B cell (primary cell): ENCODE results near the gene SMARCD1. TPM values are rescaled to one million over a fixed set of nuclear protein-coding genes. Genes with fewer than 3 reads are reported as not detected.
A peak's percentile ranks its signal among the peaks of the same experiment; 100 is the strongest.

ENCODE experiments used
- ATAC-seq: fragments of 200-7000 bp; cut with Tn5 transposase; one replicate; pipeline ENCODE4 v1.10.0; 2021; ENCODE audit warnings: low read depth, mild to moderate bottlenecking, moderate number of reproducible peaks, moderate library complexity
- CTCF ChIA-PET: fragments of 350-600 bp; sonication (Branson Sonifier 250); formaldehyde crosslinking; loops from one replicate; lab custom pipeline; 2021; ENCODE audit warnings: antibody characterized with exemption, inconsistent platforms; lab: Charles Lee
- POLR2A ChIA-PET: fragments of 350-600 bp; sonication (Branson Sonifier 250); formaldehyde crosslinking; loops from one replicate; lab custom pipeline; 2021; ENCODE audit warnings: antibody characterized with exemption; lab: Charles Lee
- DNase-seq: peaks from one replicate; pipeline ENCODE4 v3.0.0; 2013
- H2AFZ ChIP-seq: 2 replicates; pipeline ENCODE4 v1.6.1; 2012; ENCODE audit warnings: mild to moderate bottlenecking, low read depth, low read length; ENCODE audit not compliant: insufficient read depth, poor library complexity, severe bottlenecking
- H3K27ac ChIP-seq, 2 donors: 1 replicate in 1 of 2; 2 replicates in 1 of 2; pipeline ENCODE4 v1.5.1; 2012 to 2013; ENCODE audit warnings: low read length in 2 of 2, mild to moderate bottlenecking in 2 of 2, moderate library complexity in 1 of 2
- H3K27me3 ChIP-seq, 4 experiments: fragments of 200-600 bp in 1 of 4; sonication (generic) in 1 of 4; replicated peaks in 1 of 4; 1 replicate in 2 of 4; 2 replicates in 2 of 4; pipeline versions ENCODE4 v1.6.1 to v1.7.0; 2013 to 2016; ENCODE audit warnings: low read length in 3 of 4, mild to moderate bottlenecking in 2 of 4, mixed read lengths in 1 of 4, moderate library complexity in 1 of 4; ENCODE audit not compliant: insufficient read depth in 4 of 4, control insufficient read depth in 3 of 4; ENCODE audit errors: control extremely low read depth in 1 of 4
- H3K36me3 ChIP-seq, 2 experiments: replicated peaks in 1 of 2; 1 replicate in 1 of 2; 2 replicates in 1 of 2; pipeline versions ENCODE4 v1.6.1 to v1.7.1; 2013; ENCODE audit warnings: low read length in 1 of 2; ENCODE audit not compliant: insufficient read depth in 2 of 2, control insufficient read depth in 1 of 2; ENCODE audit errors: control extremely low read depth in 1 of 2, extremely low read depth in 1 of 2
- H3K4me1 ChIP-seq, 2 donors: fragments of 200-600 bp in 1 of 2; sonication (generic) in 1 of 2; 1 replicate in 1 of 2; 2 replicates in 1 of 2; pipeline versions ENCODE4 v1.5.1 to v1.6.1; 2013 to 2017; ENCODE audit warnings: low read length in 2 of 2; ENCODE audit not compliant: control insufficient read depth in 2 of 2, insufficient read depth in 2 of 2
- H3K4me2 ChIP-seq: replicated peaks from 2 replicates; pipeline ENCODE3; 2012; ENCODE audit warnings: mild to moderate bottlenecking, low read depth, low read length; ENCODE audit not compliant: poor library complexity, severe bottlenecking
- H3K4me3 ChIP-seq, 5 experiments: fragments of 200-600 bp in 1 of 5; sonication (generic) in 1 of 5; 1 replicate in 3 of 5; 2 replicates in 2 of 5; pipeline versions ENCODE4 v1.5.1 to v1.7.0; 2011 to 2016; ENCODE audit warnings: low read length in 4 of 5, mild to moderate bottlenecking in 4 of 5, low read depth in 2 of 5, control low read depth in 1 of 5, moderate library complexity in 1 of 5; ENCODE audit not compliant: insufficient read depth in 1 of 5; ENCODE audit errors: control extremely low read depth in 1 of 5, extremely low read depth in 1 of 5
- H3K79me2 ChIP-seq: fragments of 200-600 bp; sonication (generic); one replicate; pipeline ENCODE4 v1.6.0; 2016; ENCODE audit warnings: low read length; ENCODE audit not compliant: control insufficient read depth, insufficient read depth
- H3K9ac ChIP-seq: fragments of 200-600 bp; sonication (generic); 2 replicates; pipeline ENCODE4 v1.6.1; 2017; ENCODE audit warnings: mild to moderate bottlenecking, low read length, moderate library complexity
- H3K9me3 ChIP-seq, 3 donors: one replicate each; pipeline versions ENCODE4 v1.6.1 to v1.7.1; 2013; ENCODE audit warnings: low read length in 2 of 3; ENCODE audit not compliant: control insufficient read depth in 2 of 3, insufficient read depth in 1 of 3; ENCODE audit errors: control extremely low read depth in 1 of 3
- H4K20me1 ChIP-seq: 2 replicates; pipeline ENCODE4 v1.6.0; 2012; ENCODE audit warnings: mild to moderate bottlenecking, low read length; ENCODE audit not compliant: insufficient read depth, control insufficient read depth, poor library complexity, severe bottlenecking
- H3K27ac Mint-ChIP-seq: one replicate; pipeline ENCODE4 v1.8.0; 2021; ENCODE audit warnings: mixed read lengths
- H3K27me3 Mint-ChIP-seq: one replicate; pipeline ENCODE4 v1.8.0; 2021; ENCODE audit warnings: mixed read lengths
- H3K4me1 Mint-ChIP-seq: one replicate; pipeline ENCODE4 v1.8.0; 2021; ENCODE audit warnings: mixed read lengths
- H3K4me3 Mint-ChIP-seq: one replicate; pipeline ENCODE4 v1.8.0; 2021; ENCODE audit warnings: mixed read lengths
- H3K9me3 Mint-ChIP-seq: one replicate; pipeline ENCODE4 v1.8.0; 2022; ENCODE audit warnings: mixed read lengths; ENCODE audit not compliant: insufficient read depth
- CTCF ChIP-seq: fragments of 200-600 bp; IDR thresholded peaks from one replicate; pipeline ENCODE4 v1.8.0; 2022; ENCODE audit warnings: antibody characterized with exemption, mild to moderate bottlenecking
- EZH2 ChIP-seq: IDR thresholded peaks from 2 replicates; pipeline ENCODE4 v1.6.1; 2012; ENCODE audit warnings: borderline replicate concordance, low read depth, mild to moderate bottlenecking, moderate library complexity, low read length; ENCODE audit not compliant: insufficient read depth, poor library complexity, severe bottlenecking
- WGBS: methylation state at CpG from one replicate; pipeline ENCODE4 v1.1.5; 2013; ENCODE audit warnings: missing lambda C conversion rate; ENCODE audit not compliant: insufficient coverage; 5-methylcytosine and 5-hydroxymethylcytosine counted together
- intact Hi-C: fragments of 100-400 bp; cut with micrococcal nuclease; formaldehyde crosslinking; loops from one replicate; pipeline ENCODE4 v1.10.0; 2022
- polyA plus RNA-seq: library from polyadenylated mRNA; depleted of rRNA; stranded (reverse); fragments of >200 nt; gene quantifications from 2 replicates; pipeline ENCODE4 v1.2.3, GENCODE V29; 2012
- total RNA-seq, 2 donors: library from RNA; stranded (reverse); fragments of 120-200 nt in 1 of 2; gene quantifications; 1 replicate in 1 of 2; 2 replicates in 1 of 2; pipeline versions ENCODE4 v1.2.3 to v1.2.4, GENCODE V29; 2013 to 2022

The SMARCD1 gene
- total and polyA plus RNA-seq, 2 donors (not counting 1 experiment from before 2014, with no cell fraction given), result 67.8 to 101 TPM

GRCh38 chr12:50104417-50105366 is 19.6 kb downstream of the SMARCD1 start:
- Histone ChIP-seq H3K27ac (no peak overlapping the region), H3K4me1 (peaks cover 7 to 19% of the 10 kb centered on the region in 2 donors), H2AFZ (no peak overlapping the region), H3K9ac (no peak overlapping the region), H3K4me2 (no peak overlapping the region), H3K27me3 (no peaks in the 10 kb centered on the region), H4K20me1 (no peaks in the 10 kb centered on the region), H3K9me3 (no peaks in the 10 kb centered on the region), H3K4me3 (no peak overlapping the region), H3K79me2 (peaks cover 15% of the 10 kb centered on the region), H3K36me3 (peaks cover 0 to 28% of the 10 kb centered on the region in 2 experiments)
- ChIA-PET POLR2A (interaction anchor here (1.3 kb wide), 1 partner anchor 20 kb away, joined by 3 read pairs; the partner anchor contains the start of gene SMARCD1), CTCF (interaction anchor here (14.8 kb wide), 1 partner anchor 15 kb away, joined by 343 read pairs; the partner anchor contains the start of gene SMARCD1)
- no peak for DNase-seq
- Mint-ChIP-seq H3K27ac (no peak overlapping the region), H3K9me3 (no peaks in the 10 kb centered on the region), H3K27me3 (no peaks in the 10 kb centered on the region), H3K4me3 (no peak overlapping the region), H3K4me1 (peaks cover 14% of the 10 kb centered on the region)
- intact Hi-C loops, result no loop called here
- TF ChIP-seq CTCF, result no peak
- TF ChIP-seq EZH2, result no peak
- ATAC-seq, result no peak
- WGBS, result 86% methylated on average over 11 of the region's 14 CpGs

GRCh38 chr12:50105913-50106450 is 20.8 kb downstream of the SMARCD1 start:
- Histone ChIP-seq H3K9ac (no peak overlapping the region), H3K27me3 (no peaks in the 10 kb centered on the region), H3K36me3 (peaks cover 0 to 24% of the 10 kb centered on the region in 2 experiments), H3K4me2 (no peak overlapping the region), H3K27ac (no peak overlapping the region), H4K20me1 (no peaks in the 10 kb centered on the region), H2AFZ (no peak overlapping the region), H3K4me1 (peaks cover 20 to 32% of the 10 kb centered on the region in 2 donors), H3K79me2 (peaks cover 15% of the 10 kb centered on the region), H3K9me3 (no peaks in the 10 kb centered on the region), H3K4me3 (no peak overlapping the region)
- Mint-ChIP-seq H3K4me3 (no peak overlapping the region), H3K4me1 (peaks cover 27% of the 10 kb centered on the region), H3K9me3 (no peaks in the 10 kb centered on the region), H3K27ac (peak overlapping the region; percentile 37), H3K27me3 (no peaks in the 10 kb centered on the region)
- POLR2A ChIA-PET, result no interaction called here
- intact Hi-C loops, result no loop called here
- 96% methylated on average over 11 of the region's 12 CpGs for WGBS
- DNase-seq, result no peak
- CTCF ChIA-PET, result interaction anchor here (14.8 kb wide), 1 partner anchor 17 kb away, joined by 343 read pairs; the partner anchor contains the start of gene SMARCD1
- ATAC-seq, result no peak
- TF ChIP-seq CTCF (no peak), EZH2 (no peak)
